ENCODE measurements around the gene MDM4. TPM values are rescaled to one million over a fixed set of nuclear protein-coding genes. Genes with fewer than 3 reads are reported as not detected.

MDM4 gene
- total and polyA plus RNA-seq, 2 donors (not counting 1 experiment from before 2014, with no cell fraction given), result 23.6 to 41.0 TPM

DNA sequence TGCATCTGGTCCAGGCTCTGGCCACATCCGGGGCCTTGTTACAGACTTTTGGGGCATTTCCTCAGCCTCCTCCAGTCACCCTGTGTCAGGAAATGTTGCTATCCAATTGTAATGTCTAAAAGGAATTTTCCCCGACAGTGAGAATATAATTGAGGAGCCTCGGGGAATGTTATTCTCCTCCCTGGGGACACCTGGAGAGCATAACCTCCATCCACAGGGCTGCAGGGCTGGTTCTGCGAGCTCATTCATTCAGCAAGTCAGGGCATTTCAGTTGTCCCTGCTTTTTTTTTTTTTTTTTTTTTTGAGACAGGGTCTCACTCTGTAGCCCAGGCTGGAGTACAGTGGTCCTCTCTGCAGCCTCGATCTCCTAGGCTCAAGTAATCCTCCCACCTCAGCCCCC, 72.6 kb downstream of the MDM4 start:
- no peak overlapping the region for H3K4me3 ChIP-seq (replicated peaks in 1 of 4; ENCODE audit: control extremely low read depth in 1 of 4, insufficient read depth in 1 of 4, low read depth in 3 of 4, low read length in 4 of 4)
- H3K4me1 ChIP-seq (ENCODE audit: control insufficient read depth, extremely low read depth, insufficient read depth, low read length), result peaks cover 7% of the 10 kb centered on the region
- H2AFZ ChIP-seq (ENCODE audit: low read length), result no peak overlapping the region
- no peaks in the 10 kb centered on the region for H4K20me1 ChIP-seq (ENCODE audit: control insufficient read depth, extremely low read depth, insufficient read depth, low read length)
- DNase-seq (ENCODE audit: low read depth in 2 of 2), result no peak
- H3K36me3 ChIP-seq (ENCODE audit: control insufficient read depth, insufficient read depth, low read length), result no peaks in the 10 kb centered on the region
- H3K4me2 ChIP-seq (ENCODE audit: extremely low read depth, insufficient read depth, low read length), result no peak overlapping the region
- TF ChIP-seq EZH2 (IDR thresholded peaks at IDR 0.05; ENCODE audit: low read length, missing control alignments), result no peak
- TF ChIP-seq, protein P1, sequence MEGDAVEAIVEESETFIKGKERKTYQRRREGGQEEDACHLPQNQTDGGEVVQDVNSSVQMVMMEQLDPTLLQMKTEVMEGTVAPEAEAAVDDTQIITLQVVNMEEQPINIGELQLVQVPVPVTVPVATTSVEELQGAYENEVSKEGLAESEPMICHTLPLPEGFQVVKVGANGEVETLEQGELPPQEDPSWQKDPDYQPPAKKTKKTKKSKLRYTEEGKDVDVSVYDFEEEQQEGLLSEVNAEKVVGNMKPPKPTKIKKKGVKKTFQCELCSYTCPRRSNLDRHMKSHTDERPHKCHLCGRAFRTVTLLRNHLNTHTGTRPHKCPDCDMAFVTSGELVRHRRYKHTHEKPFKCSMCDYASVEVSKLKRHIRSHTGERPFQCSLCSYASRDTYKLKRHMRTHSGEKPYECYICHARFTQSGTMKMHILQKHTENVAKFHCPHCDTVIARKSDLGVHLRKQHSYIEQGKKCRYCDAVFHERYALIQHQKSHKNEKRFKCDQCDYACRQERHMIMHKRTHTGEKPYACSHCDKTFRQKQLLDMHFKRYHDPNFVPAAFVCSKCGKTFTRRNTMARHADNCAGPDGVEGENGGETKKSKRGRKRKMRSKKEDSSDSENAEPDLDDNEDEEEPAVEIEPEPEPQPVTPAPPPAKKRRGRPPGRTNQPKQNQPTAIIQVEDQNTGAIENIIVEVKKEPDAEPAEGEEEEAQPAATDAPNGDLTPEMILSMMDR (conservative IDR thresholded peaks at IDR 0.05 in 1 of 2, IDR thresholded peaks at IDR 0.05 in 1 of 2; ENCODE audit: low read depth in 1 of 2, low read length in 2 of 2), result no peak
- H3K79me2 ChIP-seq (ENCODE audit: control insufficient read depth, insufficient read depth, low read length), result no peaks in the 10 kb centered on the region
- H3K9ac ChIP-seq (ENCODE audit: insufficient read depth, low read length), result no peak overlapping the region
- H3K27ac ChIP-seq (ENCODE audit: insufficient read depth, low read length), result no peak overlapping the region
- no peaks in the 10 kb centered on the region for H3K9me3 ChIP-seq (ENCODE audit: control insufficient read depth, insufficient read depth, low read depth, low read length)
- no peaks in the 10 kb centered on the region for H3K27me3 ChIP-seq (ENCODE audit: control insufficient read depth, insufficient read depth, low read length)

- TF ChIP-seq, protein P1 (conservative IDR thresholded peaks at IDR 0.05 in 1 of 2, IDR thresholded peaks at IDR 0.05 in 1 of 2; ENCODE audit: low read depth in 1 of 2, low read length in 2 of 2), result no peak
- Histone ChIP-seq H4K20me1 (ENCODE audit: control insufficient read depth, extremely low read depth, insufficient read depth, low read length) (no peaks in the 10 kb centered on the region), H3K9ac (ENCODE audit: insufficient read depth, low read length) (no peak overlapping the region), H3K4me3 (replicated peaks in 1 of 4; ENCODE audit: control extremely low read depth in 1 of 4, insufficient read depth in 1 of 4, low read depth in 3 of 4, low read length in 4 of 4) (no peak overlapping the region), H3K79me2 (ENCODE audit: control insufficient read depth, insufficient read depth, low read length) (no peaks in the 10 kb centered on the region), H2AFZ (ENCODE audit: low read length) (no peak overlapping the region), H3K27ac (ENCODE audit: insufficient read depth, low read length) (no peak overlapping the region), H3K27me3 (ENCODE audit: control insufficient read depth, insufficient read depth, low read length) (no peaks in the 10 kb centered on the region), H3K9me3 (ENCODE audit: control insufficient read depth, insufficient read depth, low read depth, low read length) (no peaks in the 10 kb centered on the region), H3K36me3 (ENCODE audit: control insufficient read depth, insufficient read depth, low read length) (no peaks in the 10 kb centered on the region), H3K4me2 (ENCODE audit: extremely low read depth, insufficient read depth, low read length) (no peak overlapping the region), H3K4me1 (ENCODE audit: control insufficient read depth, extremely low read depth, insufficient read depth, low read length) (peaks cover 7% of the 10 kb centered on the region)
- peak in 1 of 2 donors; percentile 66 for DNase-seq (ENCODE audit: low read depth in 2 of 2)
These were observed 73.3 kb downstream of the MDM4 start for GRCh38 chr1:204589409-204590038.

DNA sequence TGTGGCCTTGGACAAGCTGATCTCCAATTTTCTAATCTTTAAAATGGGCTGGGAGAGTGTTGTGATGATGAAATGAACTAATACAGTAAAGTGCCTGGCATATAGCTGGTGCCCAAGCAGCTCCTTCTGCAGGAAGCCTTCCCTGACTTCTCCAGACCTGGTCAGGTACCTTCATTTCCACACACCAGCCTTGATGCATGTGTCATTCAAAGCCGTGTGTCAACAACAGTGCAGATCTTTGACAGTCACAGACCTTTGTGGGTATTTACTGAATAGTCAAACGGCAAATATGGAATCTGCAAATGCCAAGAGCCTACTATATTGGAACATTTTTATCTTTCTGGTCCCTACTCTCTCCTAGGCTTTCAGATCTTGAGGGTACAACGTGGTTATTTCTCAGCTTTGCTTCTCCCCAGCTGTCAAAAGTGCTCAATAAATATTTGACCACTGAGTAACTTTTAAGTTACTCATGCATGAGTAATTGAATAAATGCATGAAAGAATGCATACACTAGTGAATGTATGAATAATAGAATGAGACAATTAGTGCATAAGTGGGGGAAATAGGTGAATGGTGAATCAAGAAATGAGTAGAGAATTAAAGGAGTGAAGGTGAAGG, 75.4 kb downstream of the MDM4 start:
- no peak overlapping the region for H3K4me3 ChIP-seq (replicated peaks in 1 of 4; ENCODE audit: control extremely low read depth in 1 of 4, insufficient read depth in 1 of 4, low read depth in 3 of 4, low read length in 4 of 4)
- no peaks in the 10 kb centered on the region for H3K36me3 ChIP-seq (ENCODE audit: control insufficient read depth, insufficient read depth, low read length)
- H3K79me2 ChIP-seq (ENCODE audit: control insufficient read depth, insufficient read depth, low read length), result no peaks in the 10 kb centered on the region
- no peaks in the 10 kb centered on the region for H4K20me1 ChIP-seq (ENCODE audit: control insufficient read depth, extremely low read depth, insufficient read depth, low read length)
- no peaks in the 10 kb centered on the region for H3K9me3 ChIP-seq (ENCODE audit: control insufficient read depth, insufficient read depth, low read depth, low read length)
- H3K27me3 ChIP-seq (ENCODE audit: control insufficient read depth, insufficient read depth, low read length), result no peaks in the 10 kb centered on the region
- H3K27ac ChIP-seq (ENCODE audit: insufficient read depth, low read length), result no peak overlapping the region
- TF ChIP-seq, protein P1 (conservative IDR thresholded peaks at IDR 0.05 in 1 of 2, IDR thresholded peaks at IDR 0.05 in 1 of 2; ENCODE audit: low read depth in 1 of 2, low read length in 2 of 2), result no peak
- no peak for TF ChIP-seq EZH2 (IDR thresholded peaks at IDR 0.05; ENCODE audit: low read length, missing control alignments)
- H3K4me2 ChIP-seq (ENCODE audit: extremely low read depth, insufficient read depth, low read length), result peak overlapping the region; percentile 7
- no peak overlapping the region for H2AFZ ChIP-seq (ENCODE audit: low read length)
- DNase-seq (ENCODE audit: low read depth in 2 of 2), result peak; percentile 47 to 71
- H3K4me1 ChIP-seq (ENCODE audit: control insufficient read depth, extremely low read depth, insufficient read depth, low read length), result peaks cover 7% of the 10 kb centered on the region
- no peak overlapping the region for H3K9ac ChIP-seq (ENCODE audit: insufficient read depth, low read length)

Data from fibroblast of lung (primary cell).